Amniotic epithelial cell (primary cell): ENCODE results near the gene SSR2.

Experiments
- DNase-seq: peaks from one replicate; pipeline ENCODE4 v3.0.0-alpha.2; 2010; ENCODE audit warnings: low read depth

SSR2 gene

GRCh38 chr1:155974208-155975115 lies 46.3 kb downstream of the SSR2 start:
- no peak for DNase-seq

- DNase-seq: no peak
These were observed 47.0 kb downstream of the SSR2 start for GRCh38 chr1:155973723-155974122.

GRCh38 chr1:155971910-155972809 lies 48.6 kb downstream of the SSR2 start:
- DNase-seq: no peak

GRCh38 chr1:155970531-155971167 lies 50.1 kb downstream of the SSR2 start:
- peak; percentile 82 for DNase-seq

- no peak for DNase-seq
These were observed 51.4 kb downstream of the SSR2 start for GRCh38 chr1:155969377-155969791.

- no peak for DNase-seq
These were observed 52.1 kb downstream of the SSR2 start for GRCh38 chr1:155968670-155969069.

GRCh38 chr1:155968051-155968400 lies 52.7 kb downstream of the SSR2 start:
- DNase-seq: no peak

GRCh38 chr1:155967341-155968050 lies 53.3 kb downstream of the SSR2 start:
- DNase-seq: peak; percentile 74

GRCh38 chr1:155966750-155967149 lies 54.0 kb downstream of the SSR2 start:
- no peak for DNase-seq

GRCh38 chr1:155966135-155966534 lies 54.6 kb downstream of the SSR2 start:
- DNase-seq: no peak

- DNase-seq: no peak
These were observed 56.6 kb downstream of the SSR2 start for GRCh38 chr1:155964193-155964592.

GRCh38 chr1:155962599-155963211 lies 58.0 kb downstream of the SSR2 start:
- peak; percentile 46 for DNase-seq

GRCh38 chr1:155961937-155962336 lies 58.8 kb downstream of the SSR2 start:
- peak; percentile 97 for DNase-seq

GRCh38 chr1:155960081-155960745 lies 60.5 kb downstream of the SSR2 start:
- DNase-seq: peak; percentile 50
